ENCODE data around the gene PRPF6.

DNA sequence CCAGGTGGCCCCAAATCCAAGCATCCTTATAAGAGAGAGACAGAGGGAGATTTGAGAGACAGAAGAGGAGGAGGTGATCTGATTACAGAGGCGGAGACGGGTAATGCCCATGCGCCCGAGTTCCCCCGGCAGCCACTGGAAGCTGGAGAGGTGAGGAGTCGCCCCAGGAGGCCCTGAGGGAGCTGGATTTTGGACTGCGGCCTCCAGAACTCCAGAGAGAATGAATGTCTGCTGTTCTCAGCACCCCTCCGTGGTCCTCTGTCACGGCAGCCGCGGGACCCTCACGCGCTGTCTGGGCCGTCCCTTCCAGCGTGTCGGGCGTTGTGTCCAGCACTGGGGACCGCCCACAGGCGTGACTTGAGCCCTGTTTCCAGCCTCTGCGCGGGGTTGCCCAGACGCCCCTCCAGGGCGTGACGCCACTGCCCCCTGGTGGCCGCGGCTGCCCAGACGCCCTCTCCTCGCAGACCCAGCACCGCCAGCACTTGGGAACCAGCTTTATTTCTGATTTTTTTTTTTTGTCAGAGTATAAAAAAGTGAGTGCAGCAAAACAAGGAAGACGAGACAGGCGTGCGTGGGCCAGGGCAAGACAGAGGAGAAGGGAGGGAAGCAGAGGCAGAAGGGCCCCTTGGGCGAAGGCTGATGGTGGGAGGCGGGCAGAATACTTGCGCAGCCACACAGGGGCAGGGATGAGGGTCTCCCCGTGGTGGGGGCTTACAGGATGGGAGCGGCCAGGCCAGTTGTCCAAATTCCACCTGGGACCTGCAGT, 7.1 kb upstream of the PRPF6 start:
- TF ChIP-seq, protein P1, sequence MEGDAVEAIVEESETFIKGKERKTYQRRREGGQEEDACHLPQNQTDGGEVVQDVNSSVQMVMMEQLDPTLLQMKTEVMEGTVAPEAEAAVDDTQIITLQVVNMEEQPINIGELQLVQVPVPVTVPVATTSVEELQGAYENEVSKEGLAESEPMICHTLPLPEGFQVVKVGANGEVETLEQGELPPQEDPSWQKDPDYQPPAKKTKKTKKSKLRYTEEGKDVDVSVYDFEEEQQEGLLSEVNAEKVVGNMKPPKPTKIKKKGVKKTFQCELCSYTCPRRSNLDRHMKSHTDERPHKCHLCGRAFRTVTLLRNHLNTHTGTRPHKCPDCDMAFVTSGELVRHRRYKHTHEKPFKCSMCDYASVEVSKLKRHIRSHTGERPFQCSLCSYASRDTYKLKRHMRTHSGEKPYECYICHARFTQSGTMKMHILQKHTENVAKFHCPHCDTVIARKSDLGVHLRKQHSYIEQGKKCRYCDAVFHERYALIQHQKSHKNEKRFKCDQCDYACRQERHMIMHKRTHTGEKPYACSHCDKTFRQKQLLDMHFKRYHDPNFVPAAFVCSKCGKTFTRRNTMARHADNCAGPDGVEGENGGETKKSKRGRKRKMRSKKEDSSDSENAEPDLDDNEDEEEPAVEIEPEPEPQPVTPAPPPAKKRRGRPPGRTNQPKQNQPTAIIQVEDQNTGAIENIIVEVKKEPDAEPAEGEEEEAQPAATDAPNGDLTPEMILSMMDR (IDR thresholded peaks at IDR 0.05): peak; percentile 93 to 100 (median 96)
- no peak for TF ChIP-seq POLR2A (IDR thresholded peaks at IDR 0.05)

Measured in esophagus squamous epithelium (tissue), 4 donors.